ENCODE data around the gene PPP4R3A. TPM values are rescaled to one million over a fixed set of nuclear protein-coding genes. Genes with fewer than 3 reads are reported as not detected.

Gene PPP4R3A
- total and polyA plus RNA-seq, 2 of the 4 experiments (the other 2 are of a cell fraction): 28.2 to 28.9 TPM

GRCh38 chr14:91466192-91466591 is 43.9 kb downstream of the PPP4R3A start:
- H2BK20ac ChIP-seq (ENCODE audit: low read depth, low read length): no peak overlapping the region
- H2BK5ac ChIP-seq (ENCODE audit: low read depth, low read length, poor library complexity, severe bottlenecking): no peak overlapping the region

More at GRCh38 chr14:91466192-91466591, 43.9 kb downstream of the PPP4R3A start:
- no peak overlapping the region for H3K23ac ChIP-seq (ENCODE audit: low read depth, low read length)
- ChIA-PET CTCF (no interaction called here), POLR2A (ENCODE audit: unreplicated experiment) (no interaction called here)
- H3K4me1 ChIP-seq (ENCODE audit: control insufficient read depth, insufficient read depth, low read length): peaks cover 2% of the 10 kb centered on the region; the same call in 1 of the 2 replicates
- in situ Hi-C loops (cut with MboI; ENCODE audit: low sequenced_read_pairs) (no loop called here), intact Hi-C loops (cut with micrococcal nuclease) (no loop called here), dilution Hi-C loops (cut with HindIII; ENCODE audit: low sequenced_read_pairs, unreplicated experiment) (no loop called here)
- no peaks in the 10 kb centered on the region for H3K9me3 ChIP-seq (ENCODE audit: control insufficient read depth, insufficient read depth, low read length)
- H4K20me1 ChIP-seq (ENCODE audit: insufficient read depth, low read length): no peaks in the 10 kb centered on the region; the same call in 1 of the 2 replicates
- no peak overlapping the region for H3K27ac ChIP-seq (ENCODE audit: insufficient read depth, low read length)
- peaks cover 34% of the 10 kb centered on the region for H3K36me3 ChIP-seq (ENCODE audit: control insufficient read depth, insufficient read depth, low read length)
- peaks cover 13 to 15% of the 10 kb centered on the region in 2 experiments; a peak in 3 of 4 replicates for H3K79me1 ChIP-seq (ENCODE audit: low read depth in 1 of 2, low read length in 2 of 2)
- no peak overlapping the region for H3K4ac ChIP-seq (ENCODE audit: low read depth, low read length)
- no peak for DNase-seq
- no peak overlapping the region for H3K4me2 ChIP-seq (ENCODE audit: low read depth, low read length)
- no peak overlapping the region for H2AFZ ChIP-seq (replicated peaks; ENCODE audit: low read length, poor library complexity)
- no peak overlapping the region for H4K5ac ChIP-seq (ENCODE audit: low read depth, low read length)
- H2AK9ac ChIP-seq (replicated peaks; ENCODE audit: low read depth, low read length, poor library complexity): no peak overlapping the region
- no peak overlapping the region for H4K8ac ChIP-seq (ENCODE audit: low read depth in 2 of 2, low read length in 2 of 2)
- H3K9me1 ChIP-seq (ENCODE audit: insufficient read depth, low read length): no peaks in the 10 kb centered on the region
- no peak overlapping the region for H3K56ac ChIP-seq (ENCODE audit: extremely low read depth, insufficient read depth, low read length)
- no peak overlapping the region for H2AK5ac ChIP-seq (ENCODE audit: low read depth, low read length)
- H2BK120ac ChIP-seq (ENCODE audit: low read depth, low read length): no peak overlapping the region
- no TSS peak for BruUV-seq (replicated peaks)
- H3K27me3 ChIP-seq (ENCODE audit: control insufficient read depth, insufficient read depth, low read length): no peaks in the 10 kb centered on the region
- H3K4me3 ChIP-seq (ENCODE audit: insufficient read depth, low read depth, low read length): no peak overlapping the region
- H3K18ac ChIP-seq (ENCODE audit: low read depth, low read length): no peak overlapping the region
- no peak overlapping the region for H3K9ac ChIP-seq (ENCODE audit: low read depth, low read length)
- WGBS, 2 experiments (ENCODE audit: extremely low coverage in 2 of 2, insufficient read length in 1 of 2): 71% methylated on average over 1 of the region's 4 CpGs; no CpG with 5 or more reads in 1 of the 2 experiments
- TF ChIP-seq, protein P1, sequence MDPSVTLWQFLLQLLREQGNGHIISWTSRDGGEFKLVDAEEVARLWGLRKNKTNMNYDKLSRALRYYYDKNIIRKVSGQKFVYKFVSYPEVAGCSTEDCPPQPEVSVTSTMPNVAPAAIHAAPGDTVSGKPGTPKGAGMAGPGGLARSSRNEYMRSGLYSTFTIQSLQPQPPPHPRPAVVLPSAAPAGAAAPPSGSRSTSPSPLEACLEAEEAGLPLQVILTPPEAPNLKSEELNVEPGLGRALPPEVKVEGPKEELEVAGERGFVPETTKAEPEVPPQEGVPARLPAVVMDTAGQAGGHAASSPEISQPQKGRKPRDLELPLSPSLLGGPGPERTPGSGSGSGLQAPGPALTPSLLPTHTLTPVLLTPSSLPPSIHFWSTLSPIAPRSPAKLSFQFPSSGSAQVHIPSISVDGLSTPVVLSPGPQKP (IDR thresholded peaks at IDR 0.05; ENCODE audit: borderline replicate concordance, low read depth, low read length): no peak
- no peak for TF ChIP-seq MXI1 (IDR thresholded peaks at IDR 0.05; ENCODE audit: borderline replicate concordance, low read depth, low read length)
- no peak for TF ChIP-seq CTCF (conservative IDR thresholded peaks at IDR 0.05; ENCODE audit: low read depth, low read length)
- TF ChIP-seq CHD1 (IDR thresholded peaks at IDR 0.05; ENCODE audit: low read depth, low read length): no peak
- no peak for TF ChIP-seq MAFK (IDR thresholded peaks at IDR 0.05; ENCODE audit: low read depth, low read length)
- no peak for TF ChIP-seq CEBPB (IDR thresholded peaks at IDR 0.05; ENCODE audit: low read depth, low read length)
- TF ChIP-seq BHLHE40 (IDR thresholded peaks at IDR 0.05; ENCODE audit: low read depth, low read length): no peak
- no peak for TF ChIP-seq SMC3 (IDR thresholded peaks at IDR 0.05; ENCODE audit: low read depth, low read length)
- no peak for TF ChIP-seq RAD21 (IDR thresholded peaks at IDR 0.05; ENCODE audit: low read length)
- no peak for TF ChIP-seq POLR2A (IDR thresholded peaks at IDR 0.05; ENCODE audit: low read depth, low read length)
- no peak for TF ChIP-seq MAZ (IDR thresholded peaks at IDR 0.05; ENCODE audit: borderline replicate concordance, low read depth, low read length)
- no peak for TF ChIP-seq FOS (IDR thresholded peaks at IDR 0.05; ENCODE audit: low read depth, low read length)
- TF ChIP-seq RCOR1 (IDR thresholded peaks at IDR 0.05; ENCODE audit: insufficient replicate concordance, low read length): no peak
- TF ChIP-seq RFX5 (IDR thresholded peaks at IDR 0.05; ENCODE audit: low read depth, low read length): no peak
- TF ChIP-seq USF2 (IDR thresholded peaks at IDR 0.05; ENCODE audit: low read depth, low read length): no peak
- no peak for ATAC-seq (ENCODE audit: low read depth)
- no peak overlapping the region for H2BK15ac ChIP-seq (ENCODE audit: low read depth, low read length)
- no peak overlapping the region for H4K91ac ChIP-seq (ENCODE audit: insufficient read depth, low read depth, low read length)
- no peak overlapping the region for H3K14ac ChIP-seq (replicated peaks; ENCODE audit: low read depth, low read length)

Measured in IMR-90 (cell line).